A673 (cell line): ENCODE measurements around the gene MBTPS1. TPM values are rescaled to one million over a fixed set of nuclear protein-coding genes. Genes with fewer than 3 reads are reported as not detected.

Experiments
- BruUV-seq: library from RNA; stranded (reverse); fragments of 400-500 nt; replicated peaks from 2 replicates; lab custom pipeline; 2021; lab: Mats Ljungman, UMichigan
- CTCF ChIA-PET: fragments of 300-600 bp; sonication (Branson Sonifier 250); formaldehyde crosslinking; loops from one replicate; lab custom pipeline; 2022; ENCODE audit warnings: antibody characterized with exemption; lab: Charles Lee
- POLR2A ChIA-PET: fragments of 300-600 bp; sonication (Branson Sonifier 250); formaldehyde crosslinking; loops from one replicate; lab custom pipeline; 2022; ENCODE audit warnings: antibody characterized with exemption; ENCODE audit not compliant: low non-redundant PET; lab: Charles Lee
- DNase-seq: peaks from one replicate; pipeline ENCODE4 v3.0.0-alpha.2; 2015; ENCODE audit warnings: low spot score
- H3K27ac ChIP-seq: fragments of 200-600 bp; sonication (generic); 2 replicates; pipeline ENCODE4 v1.5.1; 2016; ENCODE audit warnings: mixed run types, low read depth, mild to moderate bottlenecking, mixed read lengths, antibody characterized with exemption, low read length; ENCODE audit not compliant: poor library complexity, severe bottlenecking
- H3K27me3 ChIP-seq: fragments of 200-600 bp; sonication (generic); replicated peaks from 2 replicates; pipeline ENCODE4 v1.6.1; 2017; ENCODE audit warnings: mixed run types, low read depth, mild to moderate bottlenecking, mixed read lengths, antibody characterized with exemption, low read length; ENCODE audit not compliant: insufficient read depth, poor library complexity
- H3K36me3 ChIP-seq: fragments of 200-600 bp; sonication (generic); 2 replicates; pipeline ENCODE4 v1.6.1; 2016; ENCODE audit warnings: mixed run types, mild to moderate bottlenecking, mixed read lengths, antibody characterized with exemption, low read length; ENCODE audit not compliant: insufficient read depth, poor library complexity, severe bottlenecking
- H3K4me1 ChIP-seq: fragments of 200-600 bp; sonication (generic); 2 replicates; pipeline ENCODE4 v1.6.1; 2017; ENCODE audit warnings: mixed run types, mild to moderate bottlenecking, mixed read lengths, antibody characterized with exemption, low read length; ENCODE audit not compliant: insufficient read depth, poor library complexity, severe bottlenecking
- H3K4me3 ChIP-seq: fragments of 200-600 bp; sonication (generic); 2 replicates; pipeline ENCODE4 v1.5.1; 2016; ENCODE audit warnings: low read depth, mixed run types, mild to moderate bottlenecking, mixed read lengths, low read length; ENCODE audit not compliant: poor library complexity, severe bottlenecking
- H3K9me3 ChIP-seq: fragments of 200-600 bp; sonication (generic); 2 replicates; pipeline ENCODE4 v1.6.1; 2016; ENCODE audit warnings: mixed run types, low read depth, mild to moderate bottlenecking, mixed read lengths, antibody characterized with exemption, low read length; ENCODE audit not compliant: poor library complexity, severe bottlenecking
- EZH2 ChIP-seq: fragments of 200-600 bp; sonication (generic); IDR thresholded peaks from 2 replicates; pipeline ENCODE4 v1.6.1; 2017; ENCODE audit warnings: borderline replicate concordance, low read depth, mild to moderate bottlenecking, mixed read lengths, antibody characterized with exemption, low read length; ENCODE audit not compliant: poor library complexity, severe bottlenecking
- intact Hi-C: fragments of 100-400 bp; cut with micrococcal nuclease; formaldehyde crosslinking; loops from one replicate; pipeline ENCODE4 v1.10.0; 2022; ENCODE audit not compliant: unreplicated experiment
- total RNA-seq: library from RNA; stranded (reverse); gene quantifications from 2 replicates; pipeline ENCODE4 v1.2.3, GENCODE V29; 2021
- TF ChIP-seq, protein P1 (sequence below): fragments of 300-800, 200-600 bp; sonication (generic); conservative IDR thresholded peaks from 2 replicates; pipeline ENCODE4 v1.5.1; 2017; ENCODE audit warnings: low read depth, mild to moderate bottlenecking, antibody characterized with exemption, low read length, moderate library complexity, mixed read lengths

Gene MBTPS1
- total RNA-seq, 1 experiment from 2014 or later, result 82.0 TPM

GRCh38 chr16:84093879-84094270 is 22.9 kb downstream of the MBTPS1 start:
- POLR2A ChIA-PET, result no interaction called here
- no peaks in the 10 kb centered on the region for H3K9me3 ChIP-seq
- TF ChIP-seq EZH2, result no peak
- TF ChIP-seq, protein P1, sequence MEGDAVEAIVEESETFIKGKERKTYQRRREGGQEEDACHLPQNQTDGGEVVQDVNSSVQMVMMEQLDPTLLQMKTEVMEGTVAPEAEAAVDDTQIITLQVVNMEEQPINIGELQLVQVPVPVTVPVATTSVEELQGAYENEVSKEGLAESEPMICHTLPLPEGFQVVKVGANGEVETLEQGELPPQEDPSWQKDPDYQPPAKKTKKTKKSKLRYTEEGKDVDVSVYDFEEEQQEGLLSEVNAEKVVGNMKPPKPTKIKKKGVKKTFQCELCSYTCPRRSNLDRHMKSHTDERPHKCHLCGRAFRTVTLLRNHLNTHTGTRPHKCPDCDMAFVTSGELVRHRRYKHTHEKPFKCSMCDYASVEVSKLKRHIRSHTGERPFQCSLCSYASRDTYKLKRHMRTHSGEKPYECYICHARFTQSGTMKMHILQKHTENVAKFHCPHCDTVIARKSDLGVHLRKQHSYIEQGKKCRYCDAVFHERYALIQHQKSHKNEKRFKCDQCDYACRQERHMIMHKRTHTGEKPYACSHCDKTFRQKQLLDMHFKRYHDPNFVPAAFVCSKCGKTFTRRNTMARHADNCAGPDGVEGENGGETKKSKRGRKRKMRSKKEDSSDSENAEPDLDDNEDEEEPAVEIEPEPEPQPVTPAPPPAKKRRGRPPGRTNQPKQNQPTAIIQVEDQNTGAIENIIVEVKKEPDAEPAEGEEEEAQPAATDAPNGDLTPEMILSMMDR, result no peak
- no peak overlapping the region for H3K4me3 ChIP-seq
- H3K27ac ChIP-seq, result no peak overlapping the region
- peaks cover 46% of the 10 kb centered on the region for H3K36me3 ChIP-seq
- H3K4me1 ChIP-seq, result no peaks in the 10 kb centered on the region
- CTCF ChIA-PET, result no interaction called here
- no TSS peak for BruUV-seq
- H3K27me3 ChIP-seq, result no peaks in the 10 kb centered on the region
- intact Hi-C loops, result no loop called here
- no peak for DNase-seq

GRCh38 chr16:84093120-84093878 is 23.4 kb downstream of the MBTPS1 start:
- TF ChIP-seq EZH2, result no peak
- TF ChIP-seq, protein P1, result no peak
- peaks cover 47% of the 10 kb centered on the region for H3K36me3 ChIP-seq
- H3K4me1 ChIP-seq, result no peaks in the 10 kb centered on the region
- no peak overlapping the region for H3K4me3 ChIP-seq
- DNase-seq, result no peak
- CTCF ChIA-PET, result no interaction called here
- intact Hi-C loops, result no loop called here
- BruUV-seq, result no TSS peak
- no peak overlapping the region for H3K27ac ChIP-seq
- H3K27me3 ChIP-seq, result no peaks in the 10 kb centered on the region
- H3K9me3 ChIP-seq, result no peaks in the 10 kb centered on the region
- POLR2A ChIA-PET, result no interaction called here

GRCh38 chr16:84091460-84091859 is 25.3 kb downstream of the MBTPS1 start:
- Histone ChIP-seq H3K4me1 (no peaks in the 10 kb centered on the region), H3K27me3 (no peaks in the 10 kb centered on the region), H3K9me3 (no peaks in the 10 kb centered on the region), H3K36me3 (peaks cover 65% of the 10 kb centered on the region), H3K4me3 (no peak overlapping the region), H3K27ac (no peak overlapping the region)
- intact Hi-C loops, result no loop called here
- CTCF ChIA-PET, result no interaction called here
- POLR2A ChIA-PET, result no interaction called here
- no peak for DNase-seq
- BruUV-seq, result no TSS peak
- TF ChIP-seq EZH2, result no peak
- TF ChIP-seq, protein P1, result no peak
